Activated CD8-positive, alpha-beta memory T cell treated with anti-CD3 and anti-CD28 coated beads, Interleukin-2, amount 50 U/mL, for 4 hours (primary cell): ENCODE results near the gene TNFRSF19.
"Not testable (repeated sequence)": the region's sequence is repeated elsewhere in the genome, so short reads cannot be mapped to it uniquely, and the experiment has no call there.

Source experiments
- DNase-seq: peaks from one replicate; pipeline ENCODE4 v3.0.0-alpha.2; 2020

The TNFRSF19 gene

DNA sequence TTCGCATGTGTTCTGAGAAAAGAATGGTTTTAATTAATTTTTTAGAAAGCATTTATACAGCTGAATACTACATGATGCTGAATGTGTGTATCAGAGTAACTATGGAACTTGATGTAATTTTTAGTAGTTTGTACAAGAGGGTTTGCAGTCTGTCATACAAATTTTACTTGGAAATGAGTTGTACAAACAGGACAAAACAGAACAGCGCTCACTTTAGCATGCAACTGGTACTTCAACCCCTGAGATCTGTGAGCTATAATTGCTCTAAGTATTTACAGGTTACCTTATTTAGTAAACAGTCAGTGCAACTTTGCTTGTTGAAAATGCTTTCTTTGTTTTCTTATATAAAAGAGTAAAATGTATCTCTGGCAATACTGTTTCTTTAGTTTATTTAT lies 706 bp downstream of the TNFRSF19 start:
- DNase-seq: no peak

DNA sequence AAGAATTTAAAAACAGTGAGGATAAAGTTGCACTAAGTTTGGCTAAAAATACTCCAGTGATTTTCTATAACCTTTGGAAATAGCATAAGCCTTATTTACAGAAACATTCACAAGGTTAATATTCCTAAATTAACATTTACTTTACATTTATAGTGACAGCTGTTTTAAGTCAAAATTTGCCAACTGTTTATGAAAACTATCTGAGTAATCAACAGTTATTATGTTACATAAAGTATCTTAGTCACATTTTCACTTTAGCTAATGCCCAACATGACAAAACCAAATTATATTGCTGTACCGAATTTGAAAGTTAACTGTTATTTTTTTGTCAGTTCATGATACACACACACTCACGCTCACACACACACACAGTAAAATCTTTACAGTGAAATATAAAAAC lies 1.2 kb downstream of the TNFRSF19 start:
- DNase-seq: no peak

DNA sequence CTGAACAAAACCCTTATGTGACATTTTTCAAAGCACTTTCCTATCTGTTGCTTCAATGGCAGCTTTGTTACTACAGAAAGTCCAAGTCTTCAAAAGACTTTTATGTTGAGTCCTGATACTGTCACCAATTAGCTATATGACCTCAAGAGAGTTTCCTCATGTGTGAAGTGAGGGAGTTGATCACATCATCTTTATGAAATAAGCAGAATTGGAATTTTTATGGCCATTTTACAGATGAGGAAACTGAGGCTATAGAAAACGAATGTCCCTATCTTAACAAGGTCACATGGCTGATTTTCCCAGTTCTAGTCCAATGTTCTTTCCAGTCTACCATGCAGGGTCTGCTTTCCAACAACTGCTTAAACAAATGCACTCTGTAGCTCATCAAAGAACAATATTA lies 2.6 kb downstream of the TNFRSF19 start:
- DNase-seq: no peak

DNA sequence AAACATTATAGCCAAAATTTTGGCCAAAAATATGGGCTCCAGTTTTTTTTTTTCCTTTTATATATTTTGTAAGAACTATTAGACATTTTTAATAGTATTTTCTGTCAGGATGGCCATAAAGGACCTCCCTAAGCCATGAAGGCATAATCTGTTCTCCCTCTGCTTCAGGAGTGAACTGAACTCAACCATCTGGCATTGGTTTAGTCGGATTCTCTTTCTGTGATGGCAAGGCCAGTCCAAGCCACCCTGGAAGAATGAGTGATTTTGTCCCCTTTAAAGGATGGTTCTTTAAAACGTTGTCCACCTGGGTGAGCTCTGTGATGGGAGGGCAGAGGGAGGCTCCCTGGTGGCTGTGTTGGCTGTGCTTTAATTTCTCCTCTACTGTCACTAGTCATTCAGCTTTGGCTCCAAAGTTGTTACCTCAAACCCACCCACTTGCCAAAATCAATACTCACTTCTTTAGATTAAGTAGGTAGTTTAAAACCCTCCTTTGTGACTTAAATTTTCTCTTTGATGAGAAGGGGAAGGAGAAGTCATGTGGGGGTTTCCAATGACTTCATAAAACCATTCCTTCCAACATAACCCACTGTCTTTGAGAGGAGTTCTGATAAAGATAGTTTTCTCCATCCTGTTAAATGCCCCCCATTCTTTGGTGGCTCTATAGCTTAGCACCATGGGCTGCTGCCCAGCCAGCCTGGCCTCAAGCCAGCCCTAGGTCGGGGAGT lies 4.4 kb downstream of the TNFRSF19 start:
- no peak for DNase-seq

- no peak for DNase-seq
Measured at GRCh38 chr13:23575632-23576031, 5.4 kb downstream of the TNFRSF19 start.

DNA sequence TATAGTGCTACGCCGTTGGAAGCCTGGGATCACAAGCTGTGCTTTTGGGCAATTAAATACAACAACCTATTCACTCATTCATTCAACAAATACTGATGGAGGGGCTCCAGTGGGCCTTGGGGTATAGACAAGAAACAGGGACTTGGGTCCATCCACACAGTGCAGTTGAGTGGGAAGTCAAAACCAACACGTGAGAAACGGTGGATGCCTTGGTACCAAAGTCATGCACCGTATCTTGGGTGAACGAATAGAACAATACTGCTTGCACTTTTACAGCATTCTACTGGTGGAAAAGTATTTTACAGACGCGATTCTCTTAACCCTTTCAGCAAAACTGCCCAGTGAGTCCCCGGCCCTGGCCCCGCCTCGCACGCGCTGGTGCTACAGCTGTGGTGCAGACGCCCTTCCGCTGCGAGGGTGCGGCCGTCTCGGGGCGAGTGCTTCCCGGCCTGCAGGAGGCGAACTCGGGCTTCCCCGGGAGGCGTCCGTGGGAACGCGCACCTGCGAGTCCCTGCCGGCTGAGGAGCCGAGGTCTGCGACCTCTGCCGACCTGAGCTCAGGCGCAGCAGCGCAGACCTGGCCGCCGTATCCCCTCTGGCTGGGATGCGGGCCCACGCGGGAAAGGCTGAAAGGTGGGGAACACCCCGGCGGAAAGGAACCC lies 8.3 kb downstream of the TNFRSF19 start:
- peak; percentile 54 for DNase-seq

DNA sequence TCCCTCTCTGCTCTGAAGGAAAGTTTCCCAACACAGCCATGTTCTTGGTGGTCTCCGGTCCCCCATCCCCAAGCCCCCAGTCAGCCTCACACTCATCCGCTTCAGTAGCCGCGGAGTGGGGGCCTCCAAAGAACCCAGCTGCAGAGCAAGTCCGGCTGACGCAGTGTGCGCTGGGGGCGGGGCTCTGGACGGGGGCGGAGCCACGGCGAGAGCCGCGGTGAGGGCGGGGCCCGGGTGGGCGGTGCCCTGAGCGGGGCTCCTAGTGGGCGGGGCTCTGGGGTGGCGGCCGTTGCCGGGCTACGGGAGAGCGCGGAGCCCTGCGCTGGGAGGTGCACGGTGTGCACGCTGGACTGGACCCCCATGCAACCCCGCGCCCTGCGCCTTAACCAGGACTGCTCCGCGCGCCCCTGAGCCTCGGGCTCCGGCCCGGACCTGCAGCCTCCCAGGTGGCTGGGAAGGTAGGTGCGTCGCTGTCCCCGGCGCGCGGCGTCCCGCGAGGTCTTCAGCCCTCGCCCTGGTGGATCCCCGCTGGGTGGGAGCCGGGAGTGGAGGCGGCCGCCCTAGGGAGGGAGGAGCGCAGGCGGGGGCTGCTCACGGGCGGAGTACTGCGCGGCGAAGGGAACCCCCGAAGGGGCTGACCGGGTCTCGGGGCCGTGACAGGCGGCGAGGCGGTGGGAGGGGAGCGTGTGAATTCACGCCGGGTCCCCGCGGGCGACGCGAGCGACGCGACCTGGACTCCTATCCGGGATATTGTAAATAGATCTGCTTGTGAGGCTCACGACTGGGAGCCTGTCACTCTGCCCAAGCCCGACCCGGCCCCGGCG lies 9.1 kb downstream of the TNFRSF19 start:
- peak; percentile 93 for DNase-seq

DNA sequence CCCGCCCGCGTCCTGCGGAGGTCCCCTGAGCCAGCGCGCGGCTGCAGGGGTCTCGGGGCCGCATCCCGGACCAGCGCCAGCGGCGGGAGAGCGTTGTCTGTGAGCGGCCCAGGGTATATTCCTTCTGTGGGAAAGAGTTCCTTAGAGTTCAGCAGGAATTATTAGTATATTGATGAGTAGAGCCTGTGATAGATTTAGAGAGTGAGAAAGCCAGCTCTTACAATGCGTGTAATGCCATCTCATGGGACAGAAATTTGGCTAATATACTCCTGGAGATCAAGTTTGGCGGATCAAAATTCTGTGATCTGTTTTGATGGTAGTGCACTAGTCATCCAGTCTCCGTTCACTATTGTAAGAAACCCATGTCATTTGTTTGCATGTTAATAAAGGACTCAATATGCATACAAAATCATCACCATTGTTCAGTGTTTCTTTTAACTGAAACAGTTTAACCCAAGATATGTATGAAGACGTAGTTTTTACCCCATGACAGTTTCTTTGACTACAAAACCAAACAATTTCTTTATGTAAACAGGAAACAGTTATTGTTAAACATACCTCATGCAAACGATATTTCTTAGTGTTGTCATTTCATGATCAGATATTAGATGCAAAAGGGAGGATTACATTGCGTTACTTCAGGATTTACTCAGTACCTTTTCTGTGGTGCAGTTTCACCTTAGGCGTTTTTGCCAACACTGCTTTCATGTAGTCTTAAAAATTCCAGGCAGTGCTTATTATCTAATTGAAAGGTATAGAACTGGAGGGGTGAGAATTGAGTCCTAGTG lies 9.9 kb downstream of the TNFRSF19 start:
- DNase-seq: no peak

GRCh38 chr13:23580684-23581060 lies 10.5 kb downstream of the TNFRSF19 start:
- DNase-seq: no peak

- DNase-seq: no peak
Measured at GRCh38 chr13:23583491-23583890, 13.3 kb downstream of the TNFRSF19 start.

DNA sequence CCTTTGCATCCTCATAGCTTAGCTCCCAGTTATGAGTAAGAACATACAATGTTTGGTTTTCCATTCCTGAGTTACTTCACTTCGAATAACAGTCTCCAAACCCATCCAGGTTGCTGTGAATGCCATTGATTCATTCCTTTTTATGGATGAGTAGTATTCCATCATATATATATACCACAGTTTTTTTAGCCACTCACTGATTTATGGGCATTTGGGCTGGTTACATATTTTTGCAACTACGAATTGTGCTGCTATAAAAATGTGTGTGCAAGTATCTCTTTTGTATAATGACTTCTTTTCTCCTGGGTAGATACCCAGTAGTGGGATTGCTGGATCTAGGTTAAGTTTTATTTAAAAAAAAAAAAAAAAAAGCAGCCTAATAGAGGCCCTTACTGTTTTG lies 14.1 kb downstream of the TNFRSF19 start:
- no peak for DNase-seq

DNA sequence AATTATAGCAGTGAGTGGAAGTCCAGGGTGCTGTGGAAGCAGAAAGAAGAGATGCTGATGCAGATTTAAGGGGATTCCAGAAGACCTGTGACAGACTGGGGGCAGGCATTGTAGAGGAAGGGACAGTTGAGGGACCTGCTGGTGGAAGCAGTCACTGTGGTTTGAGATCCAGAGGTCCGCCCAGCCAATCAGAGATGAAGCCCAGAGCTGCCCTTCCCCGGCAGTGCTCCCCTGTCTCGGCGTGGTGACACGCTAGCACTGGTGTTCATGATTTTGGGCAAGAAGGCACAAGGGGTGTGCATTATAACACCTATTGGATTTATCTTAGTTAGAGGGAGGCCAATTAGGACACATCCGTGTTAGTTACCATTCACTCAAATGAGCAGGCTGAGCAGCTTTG lies 16.1 kb downstream of the TNFRSF19 start:
- DNase-seq: no peak

GRCh38 chr13:23588666-23589065 lies 18.5 kb downstream of the TNFRSF19 start:
- no peak for DNase-seq

DNA sequence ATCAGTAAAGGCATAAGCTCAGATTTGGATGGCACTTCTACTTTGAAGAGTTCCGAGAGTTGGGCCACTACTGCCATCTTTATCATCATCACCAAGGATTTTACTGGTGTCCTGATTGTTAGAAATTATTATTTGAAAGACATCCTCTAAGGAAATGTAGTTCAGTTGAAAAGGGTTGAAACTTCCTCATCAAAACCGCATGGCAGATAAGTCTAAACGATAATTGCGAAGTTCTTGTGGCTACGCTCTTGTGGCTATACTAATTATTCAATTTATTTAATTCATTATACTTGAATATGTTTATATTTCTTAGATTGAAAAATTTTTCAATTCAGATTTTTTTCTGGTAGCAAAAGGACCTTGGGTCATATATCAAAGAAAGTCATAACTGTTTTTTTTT lies 22.4 kb downstream of the TNFRSF19 start:
- no peak for DNase-seq

DNA sequence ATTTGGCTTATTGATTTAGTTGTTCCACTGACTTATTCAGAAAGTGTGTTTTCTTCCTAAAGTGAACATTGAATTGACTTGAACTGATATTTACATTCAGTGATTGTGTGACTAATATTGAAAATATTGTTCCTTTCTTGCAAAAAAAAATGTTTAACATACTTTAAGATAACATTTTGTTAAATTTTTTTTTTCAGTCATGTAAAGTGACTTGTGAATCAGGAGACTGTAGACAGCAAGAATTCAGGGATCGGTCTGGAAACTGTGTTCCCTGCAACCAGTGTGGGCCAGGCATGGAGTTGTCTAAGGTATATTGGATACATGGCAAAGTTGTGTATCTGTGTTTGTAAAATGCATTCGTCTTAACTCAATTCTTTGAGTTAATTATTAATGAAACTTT lies 22.9 kb downstream of the TNFRSF19 start:
- no peak for DNase-seq

DNA sequence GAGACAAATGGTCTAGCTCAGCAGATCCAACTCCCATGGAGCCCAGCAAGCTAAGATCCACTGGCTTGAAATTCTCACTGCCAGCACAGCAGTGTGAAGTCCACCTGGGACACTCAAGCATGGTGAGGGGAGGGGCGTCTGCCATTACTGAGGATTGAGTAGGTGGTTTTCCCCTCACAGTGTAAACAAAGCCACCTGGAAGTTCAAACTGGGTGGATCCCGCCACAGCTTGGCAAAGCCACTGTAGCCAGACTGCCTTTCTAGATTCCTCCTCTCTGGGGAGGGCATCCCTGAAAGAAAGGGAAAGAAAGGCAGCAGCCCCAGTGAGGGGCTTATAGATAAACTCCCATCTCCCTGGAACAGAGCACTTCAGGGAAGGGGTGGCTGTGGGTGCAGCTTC lies 24.1 kb downstream of the TNFRSF19 start:
- not testable (repeated sequence) for DNase-seq

DNA sequence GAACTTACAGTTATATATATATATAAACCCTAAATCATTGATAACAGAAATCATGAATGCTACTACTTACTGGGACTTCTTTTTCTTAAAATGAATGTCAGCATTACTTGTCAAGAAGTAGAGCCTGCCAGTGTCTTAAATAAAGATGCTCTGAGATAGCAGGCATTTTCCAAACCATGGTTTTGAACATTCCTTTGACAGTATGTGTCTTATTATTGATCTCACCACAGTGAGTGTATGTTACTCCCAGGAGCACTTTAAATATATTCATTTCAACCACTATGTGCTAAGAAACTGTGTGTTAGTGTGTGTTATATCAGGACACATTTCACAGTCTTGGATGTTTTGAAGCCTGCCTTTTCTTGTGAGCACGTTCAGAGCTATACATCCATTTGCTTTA lies 28.2 kb downstream of the TNFRSF19 start:
- DNase-seq: no peak

DNA sequence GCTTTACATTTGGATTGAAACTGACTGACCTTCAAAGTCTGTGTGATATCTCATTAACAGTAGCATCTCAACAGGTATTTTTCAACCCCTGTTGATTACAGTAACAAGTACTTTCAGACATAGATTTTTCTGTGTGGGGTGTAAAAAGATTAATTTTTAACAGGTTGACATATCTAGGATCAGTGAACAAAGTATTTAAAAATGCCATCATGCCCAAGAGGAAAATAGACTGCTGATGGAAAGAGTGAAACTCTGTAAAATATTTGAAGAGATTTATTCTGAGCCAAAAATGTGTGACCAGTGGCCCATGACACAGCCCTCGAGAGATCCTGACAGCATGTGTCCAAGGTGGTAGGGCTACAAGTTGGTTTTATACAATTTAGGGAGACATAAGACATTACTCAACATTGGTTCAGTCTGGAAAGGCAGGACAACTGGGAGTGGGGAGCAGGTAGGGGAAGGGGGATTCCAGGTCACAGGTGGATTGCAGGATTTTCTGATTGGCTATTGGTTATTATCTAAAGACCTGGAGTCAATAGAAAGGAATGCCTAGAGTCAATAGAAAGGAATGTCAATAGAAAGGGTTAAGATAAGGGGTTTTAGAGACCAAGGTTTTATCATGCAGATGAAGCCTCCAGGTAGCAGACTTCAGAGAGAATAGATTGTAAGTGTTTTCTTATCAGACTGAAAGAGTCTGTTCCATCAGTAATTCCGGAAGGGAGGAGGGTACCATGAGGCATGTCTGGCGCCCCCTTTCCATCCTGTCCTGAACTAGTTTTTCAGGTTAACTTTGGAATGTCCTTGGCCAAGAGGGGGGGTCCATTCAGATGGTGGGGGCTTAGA lies 29.1 kb downstream of the TNFRSF19 start:
- no peak for DNase-seq

DNA sequence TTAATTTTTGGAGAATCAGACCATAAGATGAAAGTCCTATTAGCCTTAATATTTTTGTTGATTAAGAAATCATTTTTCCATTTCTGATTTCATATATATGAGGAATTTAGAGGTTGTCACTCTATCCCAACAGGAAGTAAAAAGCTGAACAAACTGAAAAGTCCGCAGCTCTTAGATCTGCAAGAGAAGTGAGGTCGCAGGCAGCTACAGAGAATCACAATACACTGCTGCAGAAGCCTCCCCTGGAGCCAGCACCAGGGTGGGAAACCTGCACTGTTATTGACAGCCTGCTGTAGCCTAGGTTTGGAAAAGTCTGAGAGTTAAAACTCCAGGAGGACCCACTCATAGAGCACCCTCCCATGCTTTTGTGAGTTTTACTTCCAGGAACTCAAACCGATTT lies 29.9 kb downstream of the TNFRSF19 start:
- DNase-seq: no peak

DNA sequence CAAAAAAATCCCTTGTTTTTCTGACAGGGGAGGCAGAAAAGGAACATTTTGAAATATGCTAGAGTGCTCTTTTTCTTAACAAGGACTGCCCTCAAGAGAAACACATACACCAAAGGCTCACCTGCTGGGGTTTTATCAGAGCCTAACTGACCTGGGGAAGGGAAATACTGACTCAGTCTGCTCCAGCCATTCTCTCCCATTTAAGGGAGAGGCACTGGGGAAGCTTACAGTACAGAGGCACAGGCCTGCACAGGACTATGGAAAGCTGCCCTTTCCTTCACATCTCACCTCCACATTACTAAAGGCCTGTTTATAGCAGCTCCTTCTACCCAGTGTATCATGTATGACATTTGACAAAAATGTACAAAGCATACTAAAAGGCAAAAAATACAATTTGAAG lies 30.3 kb downstream of the TNFRSF19 start:
- DNase-seq: no peak

DNA sequence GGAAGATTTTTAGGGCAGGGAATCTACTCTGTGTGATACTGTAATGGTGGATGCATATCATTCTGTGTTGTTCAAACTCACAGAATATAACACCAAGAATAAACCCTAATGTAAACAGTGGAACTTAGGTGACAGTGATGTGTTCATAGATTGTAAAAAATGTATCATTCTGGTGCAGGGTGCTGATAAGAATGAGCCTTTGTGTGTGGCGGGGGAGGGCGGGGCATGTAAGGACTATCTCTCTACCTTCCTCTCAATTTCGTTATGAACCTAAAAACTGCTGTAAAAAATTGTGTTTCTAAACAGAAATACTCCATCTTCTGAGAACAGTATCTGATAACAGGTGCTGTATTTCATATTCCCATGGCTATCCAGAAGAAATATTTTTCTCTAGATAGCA lies 35.6 kb downstream of the TNFRSF19 start:
- DNase-seq: no peak

DNA sequence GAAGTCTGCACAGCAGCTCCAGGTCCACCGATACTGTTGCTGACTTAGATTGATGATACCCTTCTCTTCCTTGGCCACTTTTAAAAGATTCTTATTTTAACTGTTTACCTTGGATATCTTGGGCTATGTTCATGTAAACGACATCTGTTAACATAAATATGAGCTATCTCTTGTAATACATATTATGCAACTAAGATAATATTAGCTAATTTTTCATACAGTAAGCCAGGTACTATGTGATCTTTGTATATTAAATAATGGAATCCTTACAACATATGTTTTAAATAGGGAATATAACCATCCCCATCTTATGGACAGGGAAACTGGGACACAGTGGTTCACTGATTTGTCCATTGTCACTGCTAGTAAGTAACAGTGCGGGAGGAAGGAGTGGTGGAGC lies 37.9 kb downstream of the TNFRSF19 start:
- no peak for DNase-seq
